Lung (tissue), 12 donors: ENCODE measurements around the gene CCL1. TPM values are rescaled to one million over a fixed set of nuclear protein-coding genes. Genes with fewer than 3 reads are reported as not detected.

Experiments
- ATAC-seq: fragments of 200-7000 bp; cut with Tn5 transposase; one replicate; pipeline ENCODE4 v1.9.1; 2020; ENCODE audit warnings: moderate number of reproducible peaks; ENCODE audit not compliant: insufficient read depth, low FRiP score
- DNase-seq, 3 donors: peaks; one replicate each; pipeline ENCODE4 v3.0.0-alpha.2; 2013 to 2017
- H3K27ac ChIP-seq, 2 donors: one replicate each; pipeline ENCODE4 v1.5.1; 2013; ENCODE audit warnings: mild to moderate bottlenecking in 2 of 2, moderate library complexity in 2 of 2, control low read depth in 1 of 2, inconsistent platforms in 1 of 2, low read depth in 1 of 2, low read length in 1 of 2
- H3K27me3 ChIP-seq, 3 donors: one replicate each; pipeline ENCODE4 v1.5.1; 2013; ENCODE audit warnings: low read length in 2 of 3; ENCODE audit not compliant: control insufficient read depth in 3 of 3, insufficient read depth in 3 of 3
- H3K36me3 ChIP-seq, 4 donors: one replicate each; pipeline ENCODE4 v1.5.1; 2013; ENCODE audit warnings: low read length in 4 of 4, mild to moderate bottlenecking in 1 of 4, moderate library complexity in 1 of 4; ENCODE audit not compliant: control insufficient read depth in 4 of 4, insufficient read depth in 4 of 4
- H3K4me1 ChIP-seq, 5 donors: one replicate each; pipeline ENCODE4 v1.5.1; 2013; ENCODE audit warnings: low read length in 5 of 5, mild to moderate bottlenecking in 2 of 5, moderate library complexity in 1 of 5; ENCODE audit not compliant: control insufficient read depth in 5 of 5, insufficient read depth in 5 of 5
- H3K4me3 ChIP-seq: one replicate; pipeline ENCODE4 v1.5.1; 2013; ENCODE audit warnings: mild to moderate bottlenecking, control low read depth, moderate library complexity
- H3K9ac ChIP-seq, 2 donors: one replicate each; pipeline ENCODE4 v1.5.1; 2013; ENCODE audit warnings: low read length in 2 of 2, control low read depth in 1 of 2; ENCODE audit not compliant: insufficient read depth in 1 of 2
- H3K9me3 ChIP-seq, 4 donors: one replicate each; pipeline ENCODE4 v1.5.1; 2013; ENCODE audit warnings: low read length in 3 of 4, mild to moderate bottlenecking in 1 of 4, moderate library complexity in 1 of 4; ENCODE audit not compliant: control insufficient read depth in 4 of 4, insufficient read depth in 3 of 4
- CTCF ChIP-seq: IDR thresholded peaks from 2 replicates; pipeline ENCODE4 v1.5.1; 2012; ENCODE audit warnings: mild to moderate bottlenecking; ENCODE audit errors: control extremely low read depth, extremely low read depth
- WGBS, 2 donors: extraction: QIAGEN DNeasy Blood & Tissue Kit; methylation state at CpG; one replicate each; pipeline ENCODE4 v1.1.7; 2013; 5-methylcytosine and 5-hydroxymethylcytosine counted together
- polyA plus RNA-seq, 2 donors: library from polyadenylated mRNA; stranded (reverse); fragments of 200-250 nt; gene quantifications; one replicate each; pipeline ENCODE4 v1.2.1, GENCODE V29; 2013
- total RNA-seq, 2 donors: library from RNA; depleted of rRNA in 1 of 2; stranded (reverse); fragments of >200 nt in 1 of 2; gene quantifications; one replicate each; pipeline ENCODE4 v1.2.1, GENCODE V29; 2014 to 2021
- donor health status: control.
- donor health status: control.
- donor health status: Bipolar disorder and iron deficiency.
- donor health status: healthy.
- donor health status: DM: yes; HTN: yes; CAD: no.

Gene CCL1
- total and polyA plus RNA-seq, 4 donors = 0.44 TPM; not detected in 3

- no peak for TF ChIP-seq CTCF
- no peak for DNase-seq
- no peak overlapping the region for H3K4me3 ChIP-seq
These were observed 26.2 kb upstream of the CCL1 start for GRCh38 chr17:34389126-34389750.

GRCh38 chr17:34387566-34387965, 24.5 kb upstream of the CCL1 start:
- Histone ChIP-seq H3K9ac (peak overlapping the region in 1 of 2 donors; percentile 36), H3K9me3 (no peaks in the 10 kb centered on the region), H3K4me3 (no peak overlapping the region), H3K4me1 (peaks cover 0 to 37% (median 6%) of the 10 kb centered on the region in 5 donors), H3K27me3 (no peaks in the 10 kb centered on the region), H3K27ac (no peak overlapping the region), H3K36me3 (no peaks in the 10 kb centered on the region)
- WGBS, 2 donors = 61% methylated on average over 5 of the region's 5 CpGs
- no peak for DNase-seq
- no peak for ATAC-seq
- TF ChIP-seq CTCF = no peak

More at GRCh38 chr17:34389126-34389750, 26.2 kb upstream of the CCL1 start:
- ATAC-seq = no peak
- peaks cover 0 to 25% (median 6%) of the 10 kb centered on the region in 5 donors for H3K4me1 ChIP-seq
- no peaks in the 10 kb centered on the region for H3K27me3 ChIP-seq
- no peaks in the 10 kb centered on the region for H3K36me3 ChIP-seq
- 49 to 64% methylated on average over 6 of the region's 6 CpGs for WGBS, 2 donors
- no peak overlapping the region for H3K27ac ChIP-seq
- no peaks in the 10 kb centered on the region for H3K9me3 ChIP-seq
- H3K9ac ChIP-seq = no peak overlapping the region

DNA sequence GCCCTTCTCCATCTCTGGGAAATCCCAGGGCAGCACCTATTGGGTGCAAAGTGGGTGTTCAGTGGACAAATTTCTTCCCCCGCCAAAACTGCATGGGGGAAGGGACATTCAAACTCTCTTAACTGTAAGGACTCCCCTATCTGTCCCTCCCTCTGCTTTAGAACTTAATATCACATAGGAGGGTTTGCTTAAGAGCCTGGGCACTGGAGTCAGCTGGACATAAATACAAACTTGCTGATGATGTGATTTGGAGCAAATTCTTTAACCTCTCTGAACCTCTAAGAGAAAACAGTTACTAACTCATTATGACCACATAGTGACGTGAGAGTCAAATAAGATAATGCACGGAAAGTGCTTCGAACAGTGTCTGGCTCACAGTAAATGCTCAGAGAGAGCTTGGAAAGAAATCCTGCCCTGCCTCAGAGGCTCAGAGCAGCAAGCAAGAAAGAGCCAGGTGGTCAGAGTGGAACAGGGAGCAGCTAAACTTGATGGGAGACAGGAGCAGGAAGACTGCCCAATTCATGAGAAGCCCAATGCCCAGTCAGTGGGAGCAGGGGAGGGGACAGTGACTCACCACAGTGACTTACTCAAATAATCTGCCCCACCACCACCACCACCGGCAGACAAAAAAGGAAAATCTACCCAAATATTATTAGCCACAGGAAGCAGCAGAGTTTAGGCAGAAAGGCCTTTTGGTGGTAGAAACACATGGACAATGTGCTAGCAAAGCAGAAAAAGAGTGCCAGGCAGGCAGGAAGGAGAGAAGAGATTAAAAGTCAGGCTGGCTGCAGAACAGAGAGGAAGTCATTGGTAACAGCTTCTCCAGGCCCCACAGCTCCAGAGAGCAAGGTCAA, 23.9 kb upstream of the CCL1 start:
- DNase-seq (peak; percentile 52 to 93 (median 91)), ATAC-seq (peak; percentile 45)
- H3K27me3 ChIP-seq = no peaks in the 10 kb centered on the region
- no peaks in the 10 kb centered on the region for H3K9me3 ChIP-seq
- H3K36me3 ChIP-seq = no peaks in the 10 kb centered on the region
- H3K4me1 ChIP-seq = peaks cover 0 to 40% (median 6%) of the 10 kb centered on the region in 5 donors
- H3K4me3 ChIP-seq = no peak overlapping the region
- H3K9ac ChIP-seq = peak overlapping the region in 1 of 2 donors; percentile 15
- 57 to 59% methylated on average over 5 of the region's 5 CpGs for WGBS, 2 donors
- no peak overlapping the region for H3K27ac ChIP-seq
- TF ChIP-seq CTCF = no peak
